ENCODE data around the gene DHX8.

The DHX8 gene

DNA sequence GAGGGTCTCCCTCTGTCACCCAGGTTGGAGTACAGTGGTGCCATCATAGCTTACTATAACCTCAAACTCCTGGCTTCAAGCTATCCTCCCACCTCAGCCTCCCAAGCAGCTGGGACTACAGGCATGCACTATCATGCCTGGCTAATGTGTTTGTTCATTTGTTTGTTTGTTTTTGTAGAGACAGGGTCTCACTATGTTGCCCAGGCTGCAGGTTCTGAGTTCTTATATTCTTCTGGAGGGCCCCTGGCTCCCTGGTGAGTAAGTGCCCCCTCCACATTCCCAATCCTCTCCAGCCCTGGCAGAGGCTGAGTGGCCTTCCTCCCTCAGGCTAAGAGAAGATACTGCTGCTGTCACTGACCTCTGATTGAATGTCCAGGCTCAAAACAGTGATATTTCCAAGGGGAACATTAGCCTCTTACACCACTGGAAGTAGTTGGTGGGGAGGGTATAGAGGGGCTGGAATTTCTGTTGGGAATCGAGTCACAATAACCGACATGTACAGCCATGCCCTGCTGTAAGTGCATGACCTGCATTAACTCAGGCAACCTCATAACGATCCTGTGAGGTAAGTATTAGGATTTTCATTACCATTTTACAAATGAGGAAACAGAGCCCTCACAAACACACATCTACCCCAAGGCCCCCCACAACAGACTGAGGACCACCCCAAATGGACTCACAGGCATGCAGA, 65.1 kb downstream of the DHX8 start:
- DNase-seq: no peak

DNA sequence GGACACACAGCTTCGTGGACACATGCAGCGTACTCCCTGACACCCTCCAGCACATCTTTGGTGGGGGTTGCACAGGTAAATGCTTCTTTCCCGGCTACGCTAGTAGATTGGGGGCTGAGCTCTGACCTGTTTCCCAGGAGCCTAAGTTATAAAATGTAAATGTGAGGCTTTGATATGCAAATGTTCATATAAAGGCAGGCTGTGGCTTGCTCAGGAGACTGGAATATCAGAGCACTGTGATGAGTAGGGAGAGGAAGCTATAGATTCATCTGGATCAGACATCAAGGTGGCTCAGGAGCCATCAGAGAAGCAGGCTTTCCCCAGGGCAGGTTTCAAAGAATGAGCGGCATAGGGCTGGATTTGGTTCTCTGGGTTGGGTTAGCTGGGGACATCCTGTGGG, 65.7 kb downstream of the DHX8 start:
- DNase-seq: no peak

DNA sequence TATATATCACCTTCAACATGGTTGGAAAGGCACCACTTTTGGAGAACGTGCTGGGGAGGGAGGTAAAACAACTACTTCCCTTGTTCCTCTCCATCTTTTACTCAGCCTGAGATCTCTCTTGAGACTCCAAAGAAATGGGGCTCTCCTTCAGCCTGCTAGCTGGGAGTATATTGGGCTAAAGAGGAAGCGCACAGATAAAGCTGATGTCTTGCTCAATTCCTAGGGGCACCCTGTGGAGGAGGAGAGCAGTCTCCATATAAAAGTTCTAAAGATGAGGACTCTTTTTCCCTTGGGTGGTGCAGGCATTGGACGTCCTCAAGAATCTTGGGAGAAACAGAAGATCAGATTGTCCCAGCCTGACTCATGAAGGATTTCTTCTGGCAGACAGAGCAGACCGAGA, 67.0 kb downstream of the DHX8 start:
- DNase-seq: no peak

DNA sequence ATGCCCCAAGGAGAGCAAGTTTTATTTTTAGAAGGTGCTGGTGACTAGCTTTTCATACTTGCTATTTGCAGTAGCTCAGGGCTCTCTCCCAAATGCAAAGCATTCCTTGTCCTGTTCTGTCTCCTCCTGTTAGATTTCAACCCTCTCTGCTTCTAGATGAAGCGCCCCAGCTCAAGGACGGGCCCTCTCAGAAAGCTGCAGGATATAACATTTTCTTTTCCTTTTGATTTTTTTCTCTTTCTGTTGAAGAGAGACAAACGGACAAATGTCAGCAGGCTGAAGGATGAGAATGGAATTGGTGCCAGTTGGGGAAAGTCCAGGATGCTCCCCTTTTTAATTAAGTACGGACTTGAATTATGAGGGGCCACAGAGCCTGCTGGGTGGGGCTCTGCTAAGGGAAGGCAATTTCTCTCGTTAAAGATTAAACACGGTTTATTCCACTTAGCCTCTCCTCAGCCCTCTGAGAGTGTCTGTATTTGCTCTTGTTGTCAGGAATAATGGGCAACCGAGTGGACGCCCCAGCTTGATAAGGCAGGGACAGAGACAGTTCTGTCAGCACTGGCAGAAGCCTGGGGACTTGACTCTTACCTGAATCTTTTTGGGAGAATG, 68.6 kb downstream of the DHX8 start:
- DNase-seq: no peak

- no peak for DNase-seq
Measured at GRCh38 chr17:43553573-43553972, 69.8 kb downstream of the DHX8 start.

DNA sequence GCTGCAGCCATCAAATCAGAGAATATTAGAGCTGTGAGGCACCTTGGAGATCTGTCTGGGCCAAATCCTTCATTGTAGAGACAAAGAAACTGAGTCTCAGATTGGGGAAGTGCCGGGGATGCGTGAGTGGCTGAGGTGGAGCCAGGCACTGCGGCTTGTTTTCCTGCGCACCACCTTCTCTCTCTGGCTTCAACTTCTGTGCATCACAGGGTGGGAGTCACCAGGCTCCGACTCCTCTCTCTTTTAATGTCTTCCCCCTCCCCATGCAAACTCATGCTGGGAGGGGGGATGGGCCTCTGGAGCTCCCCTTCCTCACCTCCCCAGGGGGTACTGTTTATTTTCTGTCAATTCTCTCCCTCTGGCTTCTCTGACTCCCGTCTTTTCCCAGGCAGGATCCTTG, 71.1 kb downstream of the DHX8 start:
- no peak for DNase-seq

DNA sequence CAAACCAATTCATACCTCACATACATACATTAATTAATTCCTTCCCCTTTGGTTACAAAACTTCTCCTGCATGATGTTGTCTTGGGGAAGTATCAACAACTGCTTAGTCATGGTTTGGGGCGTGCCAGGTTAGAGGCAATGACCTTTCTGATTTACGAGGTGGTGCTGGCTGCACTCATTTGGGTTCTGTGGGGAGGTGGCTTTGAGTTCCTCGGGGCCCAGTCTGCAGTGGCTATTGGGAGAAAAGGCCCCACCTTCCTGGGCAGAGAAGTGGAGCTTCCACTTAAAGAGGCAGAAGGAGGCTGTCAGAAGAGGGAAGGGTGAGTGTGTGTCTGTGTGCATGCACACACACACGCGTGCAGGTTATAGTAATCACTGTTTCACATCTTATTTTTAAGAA, 72.5 kb downstream of the DHX8 start:
- no peak for DNase-seq

DNA sequence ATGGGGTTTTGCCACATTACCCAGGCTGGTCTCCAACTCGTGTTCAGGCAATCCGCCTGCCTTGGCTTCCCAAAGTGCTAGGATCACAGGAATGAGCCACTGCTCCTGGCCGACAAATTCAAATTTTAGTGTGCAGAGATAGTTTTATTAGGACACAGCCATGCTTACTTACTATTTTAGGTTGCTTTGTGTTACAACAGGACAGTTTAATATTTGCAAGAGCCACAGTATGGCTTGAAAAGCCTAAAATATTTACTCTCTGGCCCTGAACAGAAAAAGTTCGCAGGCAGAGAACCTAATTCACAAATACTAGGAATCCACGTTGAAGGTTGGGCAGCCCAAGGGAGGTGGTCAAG, 75.0 kb downstream of the DHX8 start:
- no peak for DNase-seq

DNA sequence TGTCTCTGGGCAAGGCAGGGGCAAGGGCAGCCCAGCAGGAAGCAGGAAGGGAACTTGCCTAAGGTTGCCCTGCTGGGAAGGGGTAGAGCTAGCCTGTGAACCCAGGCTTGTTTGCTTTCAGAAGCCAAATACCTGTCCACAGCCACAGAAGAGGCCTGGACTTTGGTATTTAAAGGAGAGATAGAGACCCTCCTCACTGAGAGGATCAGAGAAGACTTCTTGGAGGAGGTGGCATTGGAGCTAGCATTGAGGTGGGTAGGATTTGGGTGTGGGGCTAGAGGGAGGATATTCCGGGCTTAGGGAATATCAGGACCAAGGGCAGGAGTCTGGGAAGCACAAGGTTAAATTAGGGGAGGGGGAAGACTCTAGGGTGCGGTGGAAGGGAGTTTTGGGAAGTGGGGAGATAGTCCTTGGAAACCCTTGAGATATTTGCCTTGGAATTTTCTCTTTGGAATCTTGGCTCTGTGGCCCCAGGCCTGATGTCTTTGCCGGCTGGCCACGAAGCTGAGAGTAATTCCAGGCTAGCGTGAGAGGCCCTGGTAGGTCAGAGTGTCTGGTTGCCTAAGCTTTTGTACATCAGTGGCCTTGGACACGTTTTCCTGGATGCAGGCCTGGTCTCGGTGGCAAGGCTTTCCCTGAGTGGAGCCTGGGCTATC, 75.5 kb downstream of the DHX8 start:
- no peak for DNase-seq

DNA sequence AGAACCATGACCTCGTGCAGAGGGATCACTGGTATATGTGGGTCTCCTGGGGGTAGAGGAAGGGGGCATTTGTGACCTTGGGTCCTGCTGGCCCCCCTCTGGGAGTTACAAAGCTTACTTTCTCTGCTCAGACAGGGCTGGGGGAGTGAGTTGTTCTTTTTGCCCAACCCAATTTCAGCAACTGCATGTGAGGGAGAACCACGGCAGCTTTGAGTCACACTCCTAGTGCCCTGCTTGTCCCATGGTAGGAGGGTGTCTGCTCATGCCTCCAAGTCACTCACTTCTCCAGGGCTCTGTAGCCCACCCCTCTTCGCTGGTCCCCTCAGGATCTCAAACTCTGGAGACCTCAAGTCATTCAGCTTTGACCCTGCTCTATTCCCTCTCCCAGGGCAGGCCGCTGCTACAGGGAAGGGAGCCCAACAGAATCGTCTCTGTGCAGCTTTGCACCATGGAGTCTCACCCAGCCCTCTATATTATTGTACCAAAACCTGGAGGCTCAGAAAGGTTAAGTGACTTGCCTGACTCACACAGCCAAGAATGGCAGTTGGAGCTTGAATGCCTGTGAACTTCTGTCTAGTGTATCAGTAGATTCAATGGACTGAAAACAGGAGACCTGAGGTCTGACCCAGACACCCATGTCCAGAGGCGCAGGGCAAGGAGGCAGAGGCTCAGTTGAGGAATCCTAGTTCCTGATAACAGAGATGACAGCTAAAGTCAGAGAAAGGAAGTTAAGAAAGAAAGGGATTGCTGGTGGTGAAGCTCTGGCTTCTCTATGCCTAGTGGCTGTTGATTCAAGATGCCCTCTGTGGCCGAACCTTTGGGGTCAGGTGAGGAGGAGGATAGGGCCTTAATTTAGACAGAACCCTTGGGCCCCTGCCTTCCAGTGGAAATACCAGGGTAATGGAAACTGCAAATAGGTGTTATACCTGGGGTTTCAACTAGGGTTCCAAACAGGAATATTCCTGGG, 77.0 kb downstream of the DHX8 start:
- DNase-seq: no peak

GRCh38 chr17:43562679-43563599, 79.2 kb downstream of the DHX8 start:
- DNase-seq: no peak

GRCh38 chr17:43563600-43564594, 80.1 kb downstream of the DHX8 start:
- DNase-seq: no peak

- no peak for DNase-seq
Measured at GRCh38 chr17:43568506-43569082, 84.8 kb downstream of the DHX8 start.

DNA sequence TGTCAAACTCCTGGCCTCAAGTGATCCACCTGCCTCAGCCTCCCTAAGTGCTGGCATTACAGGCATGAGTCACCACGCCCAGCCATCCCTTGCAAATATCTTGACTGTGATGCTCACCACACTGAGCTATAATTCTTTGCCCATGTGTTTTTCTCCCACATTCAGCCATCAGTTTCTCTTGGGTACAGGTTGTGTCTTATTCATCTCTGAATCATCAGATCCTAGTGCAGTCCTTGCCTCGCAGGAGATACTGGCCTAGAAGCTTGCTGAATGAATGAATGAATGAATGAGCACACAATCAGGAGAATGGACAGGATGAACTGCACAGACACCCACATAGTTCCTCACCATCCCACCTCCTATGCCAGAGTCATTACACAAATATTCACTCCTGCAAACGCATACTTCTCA, 86.7 kb downstream of the DHX8 start:
- DNase-seq: no peak

DNA sequence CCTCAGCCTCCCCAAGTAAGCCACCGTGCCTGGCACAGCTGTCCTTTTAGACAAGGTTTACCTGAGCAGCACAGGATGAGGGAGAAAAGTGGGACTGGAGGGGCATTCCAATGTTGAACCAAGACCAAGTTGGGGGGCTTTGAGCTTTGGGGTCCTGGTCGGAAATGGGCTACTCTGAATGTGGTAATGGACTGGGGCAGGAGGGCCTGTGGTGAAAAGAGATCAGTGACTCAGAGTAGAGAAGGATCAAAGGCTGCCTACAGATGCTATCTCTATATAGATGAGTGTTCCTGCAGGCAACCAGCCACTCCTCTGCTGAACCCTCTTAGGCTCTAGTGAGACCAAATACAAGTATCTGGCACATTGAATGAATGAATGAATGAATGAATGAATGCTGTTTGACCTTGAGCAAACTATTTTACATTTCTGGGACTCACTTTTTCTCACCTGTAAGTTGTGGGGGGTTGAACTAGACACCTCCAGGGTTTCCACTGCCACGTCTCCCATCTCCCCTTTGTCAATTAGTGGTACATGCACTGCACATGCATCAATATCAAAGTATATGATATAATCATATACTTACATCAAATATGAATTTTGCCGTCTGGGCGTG, 88.7 kb downstream of the DHX8 start:
- DNase-seq: no peak

GRCh38 chr17:43573579-43574321, 90.0 kb downstream of the DHX8 start:
- DNase-seq: no peak

GRCh38 chr17:43574348-43574747, 90.6 kb downstream of the DHX8 start:
- no peak for DNase-seq

GRCh38 chr17:43574896-43575525, 91.2 kb downstream of the DHX8 start:
- DNase-seq: no peak

Measured in activated effector memory CD4-positive, alpha-beta T cell treated with Interleukin-2 at 50 U/mL for 16 hours (primary cell).